Dermis microvascular lymphatic vessel endothelial cell (primary cell): ENCODE measurements around the gene PACRGL. TPM values are rescaled to one million over a fixed set of nuclear protein-coding genes. Genes with fewer than 3 reads are reported as not detected.
"Not testable (repeated sequence)": the region's sequence is repeated elsewhere in the genome, so short reads cannot be mapped to it uniquely, and the experiment has no call there.

ENCODE experiments used
- DNase-seq, 2 donors: peaks; one replicate each; pipeline versions ENCODE4 v3.0.0 to v3.0.0-alpha.2; 2010; ENCODE audit warnings: low read depth in 2 of 2
- total RNA-seq: library from RNA; depleted of rRNA; stranded (reverse); fragments of >200 nt; gene quantifications from 2 replicates; pipeline ENCODE4 v1.2.1, GENCODE V29; 2014

PACRGL gene
- total RNA-seq, 1 donor from 2014 or later = 11.2 TPM

DNA sequence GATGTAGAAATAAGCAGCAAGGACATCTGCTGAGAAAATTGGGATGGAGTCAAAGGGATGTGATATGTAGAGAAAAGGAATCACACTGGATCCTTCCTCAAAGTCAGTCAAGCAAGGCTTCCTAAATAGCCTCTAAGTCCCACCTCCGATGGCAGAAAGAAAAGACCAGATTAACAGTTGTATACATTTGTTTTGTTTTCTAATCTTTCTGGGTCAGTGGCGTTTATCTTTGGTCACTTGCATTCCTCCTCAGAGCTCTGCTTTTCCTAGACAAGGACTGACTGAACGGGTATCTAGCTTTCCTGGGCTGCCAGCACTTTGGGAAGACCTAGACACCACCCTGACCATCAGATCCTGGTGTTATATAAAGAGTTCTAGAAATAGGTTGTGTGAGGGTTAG, 23.2 kb downstream of the PACRGL start:
- DNase-seq = no peak

DNA sequence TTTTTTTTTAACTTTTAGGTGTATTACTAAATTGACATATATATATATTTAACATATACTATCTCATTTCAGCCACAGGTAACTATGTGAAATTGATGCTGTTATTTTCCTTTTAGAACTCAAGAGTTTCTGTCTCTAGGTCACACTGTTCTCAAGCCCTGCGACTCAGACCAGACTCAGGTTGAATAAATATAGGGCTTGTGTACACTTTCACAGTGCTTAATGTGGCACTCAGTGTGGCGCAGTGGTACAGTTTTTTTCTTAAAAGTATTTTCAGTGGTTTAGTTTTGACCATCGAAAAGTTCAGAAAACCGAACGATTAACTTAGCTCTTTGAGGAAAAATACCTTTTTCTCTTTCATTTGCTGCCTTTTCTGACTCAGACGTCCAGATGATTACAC, 24.7 kb downstream of the PACRGL start:
- DNase-seq = no peak

DNA sequence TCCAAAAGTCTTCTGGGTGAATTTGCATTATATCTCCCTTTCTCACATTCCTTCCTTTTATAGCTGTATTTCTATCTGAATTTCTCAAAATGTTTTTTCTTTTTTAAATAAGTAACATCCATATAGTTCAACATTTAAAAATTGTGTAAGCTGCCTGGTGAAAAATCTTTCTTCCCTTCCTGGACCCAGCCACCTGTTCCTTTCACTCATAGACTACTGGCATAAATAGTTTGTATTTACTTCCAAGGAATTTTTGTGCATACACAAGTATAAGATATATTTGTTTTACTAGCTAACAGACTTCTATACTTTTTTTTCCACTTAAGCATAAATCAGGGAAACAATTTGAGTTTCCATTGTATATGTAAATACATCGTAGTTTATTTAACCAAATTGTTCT, 35.7 kb downstream of the PACRGL start:
- no peak for DNase-seq

DNA sequence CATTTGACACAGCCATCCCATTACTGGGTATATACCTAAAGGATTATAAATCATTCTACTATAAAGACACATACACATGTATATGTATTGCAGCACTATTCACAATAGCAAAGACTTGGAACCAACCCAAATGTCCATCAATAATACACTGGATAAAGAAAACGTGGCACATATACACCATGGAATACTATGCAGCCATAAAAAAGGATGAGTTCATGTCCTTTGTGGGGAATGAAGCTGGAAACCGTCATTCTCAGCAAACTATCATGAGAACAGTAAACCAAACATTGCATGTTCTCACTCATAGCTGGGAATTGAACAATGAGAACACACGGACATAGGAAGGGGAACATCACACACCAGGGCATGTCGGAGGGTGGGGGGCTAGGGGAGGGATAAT, 45.7 kb downstream of the PACRGL start:
- DNase-seq = not testable (repeated sequence)

DNA sequence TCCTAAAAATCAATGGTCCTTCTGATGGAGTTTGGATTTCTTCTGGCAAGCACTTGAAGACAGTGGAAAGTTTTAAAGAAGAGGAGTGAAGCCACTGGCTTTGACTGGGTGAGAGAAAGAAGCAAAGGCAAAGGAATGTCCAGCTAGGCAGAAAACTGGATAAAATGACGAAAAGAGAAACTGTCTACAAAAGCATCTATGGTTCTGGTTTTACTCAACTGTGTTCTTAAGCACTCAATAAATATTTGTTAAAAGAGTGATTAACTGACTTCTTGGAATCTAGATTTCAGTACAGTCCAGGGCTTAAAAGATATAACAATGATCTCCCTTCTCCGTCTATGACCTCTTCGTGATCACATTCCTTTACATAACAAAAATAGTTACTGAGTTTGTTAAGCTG, 52.4 kb downstream of the PACRGL start:
- no peak for DNase-seq

DNA sequence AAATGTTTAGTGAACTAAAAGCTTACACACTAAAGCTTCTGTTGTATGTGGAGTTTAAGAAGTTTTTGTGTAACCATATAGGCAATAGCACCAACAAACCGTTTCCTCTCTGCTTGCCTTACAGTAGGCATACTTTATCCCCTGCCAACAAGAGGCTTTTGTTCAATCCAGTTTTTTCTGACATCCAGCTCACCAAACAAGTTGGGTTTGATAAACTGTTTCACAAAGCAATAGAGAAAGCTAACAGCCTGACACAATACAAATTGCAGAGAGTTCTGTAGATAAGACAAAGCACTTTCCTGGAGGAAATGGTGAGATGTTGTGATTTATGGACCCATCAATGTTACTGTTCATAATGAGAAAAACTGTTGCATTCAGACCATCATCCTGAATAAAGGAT, 53.8 kb downstream of the PACRGL start:
- no peak for DNase-seq

DNA sequence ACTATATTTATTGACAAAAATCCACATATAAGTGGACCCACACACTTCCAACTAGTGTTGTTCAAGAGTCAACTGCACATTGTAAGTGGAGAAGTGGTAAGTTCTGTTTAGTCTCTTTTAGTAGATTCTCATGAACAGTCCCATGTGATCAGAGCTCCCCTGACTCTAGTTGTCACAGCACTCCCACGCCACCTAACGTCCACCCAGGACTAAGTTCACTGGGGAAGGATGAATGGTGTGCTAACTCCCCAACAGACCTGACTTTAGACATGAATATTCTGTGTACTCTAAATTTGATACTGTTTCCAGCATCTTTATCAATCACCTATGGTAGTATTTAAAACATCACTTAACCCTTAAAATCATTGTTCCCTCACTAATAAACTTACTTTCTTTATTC, 59.8 kb downstream of the PACRGL start:
- no peak for DNase-seq

DNA sequence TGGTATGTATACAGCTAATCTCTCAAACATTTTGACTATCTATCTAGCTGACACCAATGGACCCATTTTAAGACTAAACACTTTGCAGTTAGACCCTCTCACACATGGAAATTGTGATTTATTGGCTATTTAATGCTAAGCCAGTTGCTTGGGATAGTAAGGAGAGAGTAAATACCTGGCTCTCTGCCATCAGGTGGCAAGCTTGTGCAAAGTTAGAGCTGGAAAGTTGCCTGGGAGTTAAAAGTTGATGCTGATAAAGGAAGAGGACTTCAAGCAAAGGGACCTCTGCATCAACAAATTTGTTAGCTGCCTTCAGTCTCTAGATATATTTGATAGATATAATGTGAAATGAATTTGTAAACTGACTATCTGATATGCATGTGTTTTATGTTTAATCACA, 61.1 kb downstream of the PACRGL start:
- no peak for DNase-seq

DNA sequence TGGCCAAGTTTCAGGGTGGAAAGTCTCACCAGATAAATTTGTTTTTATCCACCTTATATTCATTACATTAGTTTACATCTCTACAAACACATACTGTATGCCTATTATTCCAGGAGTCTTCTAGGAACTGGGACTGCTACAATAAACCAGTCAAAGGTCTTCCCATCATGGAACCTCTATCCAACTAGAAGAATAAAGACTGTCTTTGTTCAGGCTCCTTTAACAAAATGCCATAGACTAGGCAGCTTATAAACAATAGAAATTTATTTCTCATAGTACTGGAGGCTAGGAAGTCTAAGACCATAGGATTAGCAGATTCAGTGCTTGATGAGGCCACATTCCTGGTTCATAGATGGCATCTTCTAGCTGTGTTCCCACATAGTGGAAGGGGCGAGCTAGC, 61.6 kb downstream of the PACRGL start:
- DNase-seq = no peak

DNA sequence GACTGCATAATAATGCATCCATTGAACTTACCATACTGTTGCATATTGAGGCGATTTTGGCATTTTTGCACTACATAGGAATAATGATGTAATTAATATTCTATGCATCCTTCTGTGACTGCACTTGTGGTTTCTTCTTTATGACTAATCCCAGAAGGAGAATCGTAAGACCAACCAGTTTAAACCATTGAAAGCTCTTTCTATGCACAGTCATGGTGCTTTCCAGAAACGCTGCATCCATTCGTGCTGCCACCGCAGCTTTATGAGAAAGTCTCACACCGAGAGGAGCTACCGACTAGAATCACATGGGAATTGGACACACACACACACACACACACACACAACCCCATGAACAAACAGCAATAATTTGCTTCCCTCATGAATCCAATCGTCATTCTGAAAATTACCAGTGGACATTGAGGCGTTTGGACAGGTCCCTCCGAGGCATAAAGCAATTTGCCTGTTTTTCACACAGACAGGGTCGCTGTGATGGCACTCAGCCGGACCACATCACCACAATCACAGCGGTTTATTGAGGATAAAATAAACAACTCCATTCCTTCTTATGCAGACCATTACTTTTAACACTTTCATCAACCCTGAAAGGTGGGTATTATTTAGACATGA, 64.2 kb downstream of the PACRGL start:
- no peak for DNase-seq

DNA sequence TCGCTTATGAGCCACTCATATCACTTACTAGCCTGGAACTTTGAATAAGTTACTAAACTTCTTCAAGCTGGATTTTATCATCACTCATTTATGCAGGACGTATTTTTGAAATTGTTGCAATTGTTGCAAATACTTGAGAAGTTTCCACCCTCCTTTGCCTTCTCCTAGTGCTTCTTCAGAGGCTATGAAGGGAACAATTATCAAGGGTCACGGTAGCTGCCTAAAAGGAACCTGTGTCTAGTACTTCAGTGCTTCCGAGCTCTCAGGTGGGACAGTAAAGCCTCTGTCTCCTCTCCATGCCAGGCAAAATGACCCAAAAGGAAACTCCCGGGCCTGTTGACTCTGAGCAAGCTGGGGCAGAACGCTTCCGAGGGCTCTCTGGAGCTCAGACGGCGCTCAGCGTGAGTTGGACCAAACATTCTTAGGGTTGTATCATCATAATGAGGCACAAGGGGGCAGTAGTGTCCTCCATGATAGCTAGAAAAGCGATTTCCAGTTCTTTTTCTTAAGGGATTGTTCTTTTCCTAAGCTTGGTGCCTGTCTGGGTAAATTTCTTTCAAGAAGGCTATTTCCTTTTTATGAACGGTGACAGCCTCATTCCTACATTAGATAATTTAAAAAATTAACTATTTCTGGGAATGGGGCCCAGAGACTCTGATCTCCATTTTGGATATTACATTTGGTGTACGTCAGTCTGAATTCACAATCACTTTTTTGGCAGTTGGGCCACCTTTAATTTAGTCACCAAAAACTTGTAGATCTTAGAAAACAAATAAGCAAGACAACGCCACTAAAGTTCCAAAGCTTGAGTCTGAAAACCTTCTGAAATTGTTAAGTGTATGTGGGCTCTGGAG, 73.1 kb downstream of the PACRGL start:
- DNase-seq = peak; percentile 21 to 70

DNA sequence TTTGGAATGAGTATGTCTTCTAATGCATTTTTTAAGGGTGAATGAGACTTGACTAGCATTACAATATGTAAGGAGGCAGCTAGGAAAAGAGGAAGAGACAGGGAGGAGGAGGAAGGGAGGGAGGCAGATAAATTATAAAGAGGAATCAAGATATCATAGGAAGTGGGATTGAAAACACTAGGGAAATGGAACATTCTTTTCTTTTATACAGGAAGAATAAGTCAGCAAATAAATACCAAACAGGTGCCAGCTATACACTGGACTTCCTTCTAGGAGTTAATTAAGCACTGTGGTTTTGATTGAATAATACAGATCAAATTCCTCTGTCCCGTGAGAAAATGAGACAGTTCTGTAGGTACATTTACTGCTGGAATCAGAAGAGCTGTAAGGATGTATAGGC, 78.6 kb downstream of the PACRGL start:
- DNase-seq = peak in 1 of 2 donors; percentile 62

DNA sequence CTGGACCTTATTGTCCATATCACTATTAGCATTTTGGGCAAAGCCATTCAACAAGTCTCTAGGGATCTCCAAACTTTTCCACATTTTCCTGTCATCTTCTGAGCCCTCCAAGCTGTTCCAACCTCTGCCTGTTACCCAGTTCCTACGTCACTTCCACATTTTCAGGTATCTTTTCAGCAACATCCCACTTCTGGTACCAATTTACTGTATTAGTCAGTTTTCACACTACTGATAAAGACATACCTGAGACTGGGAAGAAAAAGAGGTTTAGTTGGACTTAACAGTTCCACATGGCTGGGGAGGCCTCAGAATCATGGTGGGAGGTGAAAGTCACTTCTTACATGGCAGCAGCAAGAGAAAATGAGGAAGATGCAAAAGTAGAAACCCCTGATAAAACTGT, 82.9 kb downstream of the PACRGL start:
- DNase-seq = not testable (repeated sequence)

DNA sequence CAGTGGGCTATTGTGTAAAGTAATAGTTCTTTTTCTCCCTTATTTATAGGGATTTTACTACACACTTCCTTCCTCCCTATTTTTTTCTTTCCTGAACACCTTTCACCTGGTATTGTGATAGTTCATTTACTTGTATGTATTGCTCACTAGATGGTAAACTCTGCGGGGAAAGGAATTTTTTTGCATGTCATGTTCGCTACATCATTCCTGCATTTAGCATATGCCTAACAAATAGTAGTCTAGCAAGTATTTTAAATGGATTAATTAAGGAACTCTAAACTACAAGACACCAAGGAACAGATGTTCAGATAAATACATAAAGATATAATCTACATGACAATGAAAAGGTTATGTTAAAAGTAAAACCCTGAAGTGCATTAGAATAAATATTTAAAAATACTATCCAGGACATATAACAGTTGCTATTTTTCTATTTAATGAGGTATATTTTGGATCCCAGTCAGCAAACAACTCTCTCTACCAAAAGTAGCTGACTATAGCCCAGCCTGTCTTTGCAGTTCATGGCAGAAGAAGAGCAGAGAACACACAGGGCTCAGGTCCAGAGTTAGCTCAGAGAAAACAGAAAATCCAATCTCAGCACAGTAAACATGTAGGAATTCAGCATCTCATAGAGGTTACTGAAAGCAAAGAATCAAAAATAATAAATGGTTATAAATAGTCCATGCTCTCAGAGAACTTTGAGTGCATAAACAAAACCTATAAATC, 87.8 kb downstream of the PACRGL start:
- DNase-seq = no peak
